HepG2 (cell line): ENCODE data around the gene ARMH3. TPM values are rescaled to one million over a fixed set of nuclear protein-coding genes. Genes with fewer than 3 reads are reported as not detected.
A peak's percentile ranks its signal among the peaks of the same experiment; 100 is the strongest.

ENCODE experiments used
- ARID4A ChIP-seq: sonication (generic); formaldehyde crosslinking; IDR thresholded peaks from 2 replicates; pipeline ENCODE4 v1.5.0; 2020; ENCODE audit warnings: mild to moderate bottlenecking, missing genetic modification reagents, borderline replicate concordance
- DR1 ChIP-seq: sonication (generic); formaldehyde crosslinking; IDR thresholded peaks from 2 replicates; pipeline ENCODE4 v1.8.0; 2021; ENCODE audit warnings: mild to moderate bottlenecking, missing genetic modification reagents, inconsistent platforms
- GABPA ChIP-seq, 2 experiments: IDR thresholded peaks; 2 replicates each; pipeline ENCODE4 v1.6.1; 2011 to 2016; ENCODE audit warnings: low read depth in 2 of 2, low read length in 1 of 2, missing biosample characterization in 1 of 2, missing genetic modification characterization in 1 of 2
- HNRNPL ChIP-seq: fragments of 200-400 bp; formaldehyde crosslinking; IDR thresholded peaks from 2 replicates; pipeline ENCODE4 v1.6.1; 2017; ENCODE audit warnings: mild to moderate bottlenecking, low read depth, low read length
- HOMEZ ChIP-seq: IDR thresholded peaks from 2 replicates; pipeline ENCODE4 v1.6.1; 2016; ENCODE audit warnings: low read depth
- RELA ChIP-seq: sonication (generic); formaldehyde crosslinking; IDR thresholded peaks from 2 replicates; pipeline ENCODE4 v1.4.0; 2020; ENCODE audit warnings: missing genetic modification reagents
- SMYD3 ChIP-seq: sonication (generic); formaldehyde crosslinking; IDR thresholded peaks from 2 replicates; pipeline ENCODE4 v1.8.1; 2023; ENCODE audit warnings: mild to moderate bottlenecking, missing genetic modification reagents
- TBX2 ChIP-seq: sonication (generic); formaldehyde crosslinking; IDR thresholded peaks from 2 replicates; pipeline ENCODE4 v1.5.0; 2020; ENCODE audit warnings: missing genetic modification reagents, mild to moderate bottlenecking, borderline replicate concordance
- YEATS4 ChIP-seq: sonication (generic); formaldehyde crosslinking; IDR thresholded peaks from 2 replicates; pipeline ENCODE4 v1.4.0; 2020; ENCODE audit warnings: missing genetic modification reagents, borderline replicate concordance
- ZBTB1 ChIP-seq: sonication (generic); formaldehyde crosslinking; IDR thresholded peaks from 2 replicates; pipeline ENCODE4 v1.4.0; 2020; ENCODE audit warnings: missing genetic modification reagents, borderline replicate concordance
- ZMYM3 ChIP-seq: sonication (generic); formaldehyde crosslinking; IDR thresholded peaks from 2 replicates; pipeline ENCODE4 v1.5.1; 2020; ENCODE audit warnings: mild to moderate bottlenecking, missing genetic modification reagents
- ZNF235 ChIP-seq: sonication (generic); formaldehyde crosslinking; IDR thresholded peaks from 2 replicates; pipeline ENCODE4 v1.8.1; 2023; ENCODE audit warnings: mild to moderate bottlenecking, missing genetic modification reagents, borderline replicate concordance
- ZNF563 ChIP-seq: sonication (generic); formaldehyde crosslinking; IDR thresholded peaks from 2 replicates; pipeline ENCODE4 v1.8.0; 2022; ENCODE audit warnings: mild to moderate bottlenecking, moderate library complexity, missing genetic modification reagents
- ZNF790 ChIP-seq: sonication (generic); formaldehyde crosslinking; IDR thresholded peaks from 2 replicates; pipeline ENCODE4 v1.8.0; 2022; ENCODE audit warnings: missing genetic modification reagents, mild to moderate bottlenecking, borderline replicate concordance
- polyA plus RNA-seq, 8 experiments: library from polyadenylated mRNA; depleted of rRNA in 3 of 8; stranded (reverse) in 7 of 8; unstranded in 1 of 8; fragments of >200 nt; fragmentation: Illumina TruSeq in 4 of 8; extraction: Trizol in 4 of 8; gene quantifications; 2 replicates each; pipeline versions ENCODE4 v1.2.1 to v1.2.3, GENCODE V29; 2011 to 2016; ENCODE audit warnings: low read depth in 4 of 8, missing spikeins in 1 of 8, mixed read lengths in 1 of 8; ENCODE audit not compliant: insufficient read depth in 1 of 8
- total RNA-seq, 5 experiments: library from RNA; depleted of rRNA; stranded (reverse); fragments of >200 nt; fragmentation: Illumina TruSeq; extraction: Trizol; gene quantifications; 2 replicates each; pipeline ENCODE4 v1.2.3, GENCODE V29; 2016; ENCODE audit warnings: low read depth in 1 of 5
- TF ChIP-seq, protein P1 (sequence below): sonication (generic); formaldehyde crosslinking; IDR thresholded peaks from 2 replicates; pipeline ENCODE4 v1.4.0; 2020; ENCODE audit warnings: missing genetic modification reagents
- TF ChIP-seq, protein P2 (sequence below): sonication (generic); formaldehyde crosslinking; conservative IDR thresholded peaks from 2 replicates; pipeline ENCODE4 v1.8.0; 2022; ENCODE audit warnings: missing genetic modification reagents
- TF ChIP-seq, protein P3 (sequence below): sonication (generic); formaldehyde crosslinking; IDR thresholded peaks from 2 replicates; pipeline ENCODE4 v1.5.0; 2020; ENCODE audit warnings: mild to moderate bottlenecking, missing genetic modification reagents

The ARMH3 gene
- total and polyA plus RNA-seq, 2 of the 13 experiments (the other 11 are each of a cell fraction or from before 2014, with no cell fraction given), result 8.4 to 16.9 TPM

GRCh38 chr10:102055647-102056419 lies at the start of gene ARMH3 (continued):
- TF ChIP-seq HOMEZ, result 0 out of 2 replicates have a peak, but pooled peaks have one; percentile 33
- peak; percentile 95 for TF ChIP-seq ARID4A
- TF ChIP-seq TBX2 (CRISPR knock-in tag), result 0 out of 2 replicates have a peak, but pooled peaks have one; percentile 53
- TF ChIP-seq HNRNPL, result no peak
- TF ChIP-seq YEATS4 (CRISPR knock-in tag), result peak; percentile 81
- no peak; the same call in 1 of the 2 replicates for TF ChIP-seq ZNF235 (CRISPR knock-in tag)
- peak; percentile 25; the same call in 1 of the 2 replicates for TF ChIP-seq SMYD3 (CRISPR knock-in tag)
- peak; percentile 49; the same call in 1 of the 2 replicates for TF ChIP-seq ZNF790 (CRISPR knock-in tag)
- TF ChIP-seq, protein P1, sequence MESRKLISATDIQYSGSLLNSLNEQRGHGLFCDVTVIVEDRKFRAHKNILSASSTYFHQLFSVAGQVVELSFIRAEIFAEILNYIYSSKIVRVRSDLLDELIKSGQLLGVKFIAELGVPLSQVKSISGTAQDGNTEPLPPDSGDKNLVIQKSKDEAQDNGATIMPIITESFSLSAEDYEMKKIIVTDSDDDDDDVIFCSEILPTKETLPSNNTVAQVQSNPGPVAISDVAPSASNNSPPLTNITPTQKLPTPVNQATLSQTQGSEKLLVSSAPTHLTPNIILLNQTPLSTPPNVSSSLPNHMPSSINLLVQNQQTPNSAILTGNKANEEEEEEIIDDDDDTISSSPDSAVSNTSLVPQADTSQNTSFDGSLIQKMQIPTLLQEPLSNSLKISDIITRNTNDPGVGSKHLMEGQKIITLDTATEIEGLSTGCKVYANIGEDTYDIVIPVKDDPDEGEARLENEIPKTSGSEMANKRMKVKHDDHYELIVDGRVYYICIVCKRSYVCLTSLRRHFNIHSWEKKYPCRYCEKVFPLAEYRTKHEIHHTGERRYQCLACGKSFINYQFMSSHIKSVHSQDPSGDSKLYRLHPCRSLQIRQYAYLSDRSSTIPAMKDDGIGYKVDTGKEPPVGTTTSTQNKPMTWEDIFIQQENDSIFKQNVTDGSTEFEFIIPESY, result peak; percentile 39; the same call in 1 of the 2 replicates
- TF ChIP-seq ZMYM3, result 0 out of 2 replicates have a peak, but pooled peaks have one; percentile 64
- TF ChIP-seq, protein P2, sequence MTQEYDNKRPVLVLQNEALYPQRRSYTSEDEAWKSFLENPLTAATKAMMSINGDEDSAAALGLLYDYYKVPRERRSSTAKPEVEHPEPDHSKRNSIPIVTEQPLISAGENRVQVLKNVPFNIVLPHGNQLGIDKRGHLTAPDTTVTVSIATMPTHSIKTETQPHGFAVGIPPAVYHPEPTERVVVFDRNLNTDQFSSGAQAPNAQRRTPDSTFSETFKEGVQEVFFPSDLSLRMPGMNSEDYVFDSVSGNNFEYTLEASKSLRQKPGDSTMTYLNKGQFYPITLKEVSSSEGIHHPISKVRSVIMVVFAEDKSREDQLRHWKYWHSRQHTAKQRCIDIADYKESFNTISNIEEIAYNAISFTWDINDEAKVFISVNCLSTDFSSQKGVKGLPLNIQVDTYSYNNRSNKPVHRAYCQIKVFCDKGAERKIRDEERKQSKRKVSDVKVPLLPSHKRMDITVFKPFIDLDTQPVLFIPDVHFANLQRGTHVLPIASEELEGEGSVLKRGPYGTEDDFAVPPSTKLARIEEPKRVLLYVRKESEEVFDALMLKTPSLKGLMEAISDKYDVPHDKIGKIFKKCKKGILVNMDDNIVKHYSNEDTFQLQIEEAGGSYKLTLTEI (CRISPR knock-in tag), result no peak
- TF ChIP-seq GABPA (IDR thresholded peaks at IDR 0.05; ENCODE audit: low read depth, low read length), result peak; percentile 49
- peak; percentile 83 for TF ChIP-seq GABPA (CRISPR knock-in tag; IDR thresholded peaks at IDR 0.05; ENCODE audit: low read depth)
- peak; percentile 94; the same call in 1 of the 2 replicates for TF ChIP-seq ZNF563
- TF ChIP-seq, protein P3, sequence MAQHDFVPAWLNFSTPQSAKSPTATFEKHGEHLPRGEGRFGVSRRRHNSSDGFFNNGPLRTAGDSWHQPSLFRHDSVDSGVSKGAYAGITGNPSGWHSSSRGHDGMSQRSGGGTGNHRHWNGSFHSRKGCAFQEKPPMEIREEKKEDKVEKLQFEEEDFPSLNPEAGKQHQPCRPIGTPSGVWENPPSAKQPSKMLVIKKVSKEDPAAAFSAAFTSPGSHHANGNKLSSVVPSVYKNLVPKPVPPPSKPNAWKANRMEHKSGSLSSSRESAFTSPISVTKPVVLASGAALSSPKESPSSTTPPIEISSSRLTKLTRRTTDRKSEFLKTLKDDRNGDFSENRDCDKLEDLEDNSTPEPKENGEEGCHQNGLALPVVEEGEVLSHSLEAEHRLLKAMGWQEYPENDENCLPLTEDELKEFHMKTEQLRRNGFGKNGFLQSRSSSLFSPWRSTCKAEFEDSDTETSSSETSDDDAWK, result no peak
- TF ChIP-seq ZBTB1 (CRISPR knock-in tag), result no peak
- TF ChIP-seq RELA (CRISPR knock-in tag), result no peak
- peak; percentile 77 for TF ChIP-seq DR1 (CRISPR knock-in tag)
